Upper lobe of left lung (tissue), 6 donors: ENCODE measurements around the gene MRPL52. TPM values are rescaled to one million over a fixed set of nuclear protein-coding genes. Genes with fewer than 3 reads are reported as not detected.

ENCODE experiments used
- ATAC-seq, 2 donors: fragments of 200-7000 bp; cut with Tn5 transposase; one replicate each; pipeline ENCODE4 v1.9.1; 2022; ENCODE audit warnings: mild to moderate bottlenecking in 2 of 2, moderate library complexity in 2 of 2; ENCODE audit not compliant: low FRiP score in 2 of 2
- DNase-seq, 2 donors: peaks; one replicate each; pipeline ENCODE4 v3.0.0-alpha.2; 2019 to 2020
- H3K27ac ChIP-seq, 4 donors: fragments of 200-600 bp; sonication (generic); one replicate each; pipeline ENCODE4 v1.5.1; 2016 to 2019
- H3K27me3 ChIP-seq, 4 donors: fragments of 200-600 bp; sonication (generic); one replicate each; pipeline ENCODE4 v1.5.1; 2017 to 2019
- H3K36me3 ChIP-seq, 4 donors: fragments of 200-600 bp; sonication (generic); one replicate each; pipeline ENCODE4 v1.5.1; 2016 to 2019
- H3K4me1 ChIP-seq, 4 donors: fragments of 200-600 bp; sonication (generic); one replicate each; pipeline ENCODE4 v1.5.1; 2018 to 2019
- H3K4me3 ChIP-seq, 4 donors: fragments of 200-600 bp; sonication (generic); one replicate each; pipeline ENCODE4 v1.5.1; 2017 to 2019; ENCODE audit warnings: mild to moderate bottlenecking in 2 of 4, moderate library complexity in 1 of 4
- H3K9me3 ChIP-seq, 4 donors: fragments of 200-600 bp; sonication (generic); one replicate each; pipeline ENCODE4 v1.5.1; 2018 to 2019
- EP300 ChIP-seq, 4 donors: sonication (generic); formaldehyde crosslinking; IDR thresholded peaks; one replicate each; pipeline ENCODE4 v1.5.1; 2017; ENCODE audit warnings: antibody characterized with exemption in 4 of 4, control low read depth in 2 of 4
- POLR2A ChIP-seq, 4 donors: fragments of 450-650 bp; IDR thresholded peaks; one replicate each; pipeline ENCODE4 v1.5.1; 2016 to 2017; ENCODE audit warnings: antibody characterized with exemption in 4 of 4, mild to moderate bottlenecking in 2 of 4
- POLR2AphosphoS5 ChIP-seq, 2 donors: sonication (generic); formaldehyde crosslinking; IDR thresholded peaks; one replicate each; pipeline ENCODE4 v1.5.1; 2017; ENCODE audit warnings: antibody characterized with exemption in 2 of 2
- WGBS, 2 donors: methylation state at CpG; one replicate each; pipeline ENCODE4 v1.1.5; 2017 to 2018; 5-methylcytosine and 5-hydroxymethylcytosine counted together
- total RNA-seq, 6 donors: library from RNA; depleted of rRNA in 4 of 6; stranded (reverse); fragments of >200 nt in 4 of 6; gene quantifications; one replicate each; pipeline versions ENCODE4 v1.1.0 to v1.2.1, GENCODE V29; 2016 to 2021
- TF ChIP-seq, protein P1 (sequence below), 6 experiments: fragments of 450-650 bp in 4 of 6; fragments of 200-600 bp in 2 of 6; sonication (generic) in 2 of 6; IDR thresholded peaks; one replicate each; pipeline ENCODE4 v1.5.1; 2016 to 2019; ENCODE audit warnings: antibody characterized with exemption in 6 of 6
- donor health status: DM: no; HTN: no; CAD: no; lungs with moderate emphysema.
- donor health status: DM: no; HTN: yes; CAD: no; lungs with severe emphysema.

MRPL52 gene
- total RNA-seq, 6 donors from 2014 or later: 9.4 to 88.2 (median 34.1) TPM

DNA sequence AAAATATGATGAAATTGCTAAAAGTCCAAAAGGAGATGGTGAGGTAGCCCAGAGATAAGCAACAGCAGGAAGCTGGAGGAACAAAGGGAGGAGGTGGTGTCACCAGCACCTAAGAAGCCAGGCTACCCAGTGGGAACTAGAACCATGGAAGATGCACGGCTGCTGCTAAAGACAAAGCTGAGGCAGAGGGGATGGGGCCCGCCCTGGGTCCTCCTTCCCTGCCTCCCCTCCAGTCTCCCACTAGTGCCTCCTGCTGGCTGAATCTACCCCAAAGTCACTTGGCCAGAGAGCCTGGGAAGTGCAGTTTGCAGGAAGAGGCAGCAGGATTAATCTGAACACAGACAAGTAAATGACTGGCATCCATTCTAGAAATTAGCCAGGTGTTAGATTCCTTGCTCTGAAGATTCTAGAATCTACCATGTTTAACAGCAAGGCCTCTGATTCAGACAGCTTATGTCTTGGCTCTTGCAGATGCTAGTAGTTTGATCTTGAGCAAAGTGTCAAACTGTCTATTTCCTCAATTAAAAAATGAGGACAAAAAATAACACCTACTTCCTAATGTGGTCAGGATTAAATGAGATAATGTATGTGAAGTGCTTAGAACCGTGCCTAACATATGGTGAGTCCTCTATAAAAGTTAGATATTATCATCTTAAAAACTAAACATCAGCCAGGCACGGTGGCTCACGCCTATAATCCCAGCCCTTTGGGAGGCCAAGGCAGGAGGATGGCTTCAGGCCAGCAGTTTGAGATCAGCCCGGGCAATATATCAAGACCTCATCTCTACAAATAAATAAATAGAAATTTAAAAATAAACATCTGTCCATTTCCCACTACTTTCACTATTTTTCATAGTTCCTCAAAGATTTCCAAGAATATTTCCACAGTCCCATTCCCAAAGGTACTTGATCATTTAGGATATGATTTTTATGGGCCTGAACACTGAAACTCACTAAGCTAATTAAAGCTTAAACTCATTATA lies 36.0 kb downstream of the MRPL52 start:
- Histone ChIP-seq H3K4me3 (no peak overlapping the region), H3K9me3 (no peaks in the 10 kb centered on the region), H3K27ac (no peak overlapping the region), H3K36me3 (no peaks in the 10 kb centered on the region), H3K27me3 (no peaks in the 10 kb centered on the region), H3K4me1 (peaks cover 8 to 11% (median 8%) of the 10 kb centered on the region in 4 donors)
- DNase-seq: no peak
- WGBS, 2 donors: 58 to 60% methylated on average over 6 of the region's 6 CpGs
- ATAC-seq: no peak
- TF ChIP-seq EP300 (IDR thresholded peaks at IDR 0.05): no peak
- no peak for TF ChIP-seq POLR2AphosphoS5 (IDR thresholded peaks at IDR 0.05)
- TF ChIP-seq, protein P1, sequence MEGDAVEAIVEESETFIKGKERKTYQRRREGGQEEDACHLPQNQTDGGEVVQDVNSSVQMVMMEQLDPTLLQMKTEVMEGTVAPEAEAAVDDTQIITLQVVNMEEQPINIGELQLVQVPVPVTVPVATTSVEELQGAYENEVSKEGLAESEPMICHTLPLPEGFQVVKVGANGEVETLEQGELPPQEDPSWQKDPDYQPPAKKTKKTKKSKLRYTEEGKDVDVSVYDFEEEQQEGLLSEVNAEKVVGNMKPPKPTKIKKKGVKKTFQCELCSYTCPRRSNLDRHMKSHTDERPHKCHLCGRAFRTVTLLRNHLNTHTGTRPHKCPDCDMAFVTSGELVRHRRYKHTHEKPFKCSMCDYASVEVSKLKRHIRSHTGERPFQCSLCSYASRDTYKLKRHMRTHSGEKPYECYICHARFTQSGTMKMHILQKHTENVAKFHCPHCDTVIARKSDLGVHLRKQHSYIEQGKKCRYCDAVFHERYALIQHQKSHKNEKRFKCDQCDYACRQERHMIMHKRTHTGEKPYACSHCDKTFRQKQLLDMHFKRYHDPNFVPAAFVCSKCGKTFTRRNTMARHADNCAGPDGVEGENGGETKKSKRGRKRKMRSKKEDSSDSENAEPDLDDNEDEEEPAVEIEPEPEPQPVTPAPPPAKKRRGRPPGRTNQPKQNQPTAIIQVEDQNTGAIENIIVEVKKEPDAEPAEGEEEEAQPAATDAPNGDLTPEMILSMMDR (IDR thresholded peaks at IDR 0.05): no peak

- Histone ChIP-seq H3K4me1 (peaks cover 11 to 14% (median 13%) of the 10 kb centered on the region in 4 donors), H3K4me3 (no peak overlapping the region), H3K27ac (no peak overlapping the region), H3K9me3 (no peaks in the 10 kb centered on the region), H3K36me3 (no peaks in the 10 kb centered on the region), H3K27me3 (no peaks in the 10 kb centered on the region)
- no peak for DNase-seq
- 99 to 100% methylated on average over 5 of the region's 5 CpGs for WGBS, 2 donors
- TF ChIP-seq POLR2A (IDR thresholded peaks at IDR 0.05) (no peak), EP300 (IDR thresholded peaks at IDR 0.05) (no peak), POLR2AphosphoS5 (IDR thresholded peaks at IDR 0.05) (no peak)
- TF ChIP-seq, protein P1 (IDR thresholded peaks at IDR 0.05): no peak
- no peak for ATAC-seq
These were observed 37.2 kb downstream of the MRPL52 start for GRCh38 chr14:22866874-22867273.

DNA sequence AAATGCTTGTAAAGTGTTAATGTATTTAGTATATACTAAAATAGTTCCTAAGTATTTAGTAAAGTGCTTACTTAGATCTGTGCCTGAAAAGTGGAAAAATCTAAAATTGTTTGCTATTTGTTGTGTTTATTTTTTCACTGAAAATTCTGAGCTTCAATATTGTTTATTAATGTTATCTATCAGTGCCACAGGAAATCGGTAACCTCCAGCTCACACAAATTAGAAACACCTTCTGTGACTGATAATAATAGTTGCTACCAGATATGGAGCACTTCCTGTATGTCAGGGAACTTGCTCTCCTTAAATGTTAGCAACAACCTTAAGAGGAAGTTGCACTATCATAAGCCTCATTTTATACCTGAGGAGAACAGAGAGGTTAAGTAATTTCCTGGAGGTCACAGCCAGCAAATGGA lies 41.1 kb downstream of the MRPL52 start:
- WGBS, 2 donors: 3 to 9% methylated on average over 1 of the region's 1 CpG

GRCh38 chr14:22871224-22872032 lies 41.7 kb downstream of the MRPL52 start, which contains the start of gene LRP10:
LRP10 (plus strand) TSS chr14:22871740; CDS start chr14:22872304, 564 bp downstream.
- peaks cover 22 to 37% (median 26%) of the 10 kb centered on the region in 4 donors for H3K4me1 ChIP-seq
- TF ChIP-seq, protein P1 (IDR thresholded peaks at IDR 0.05): peak in 2 of 6 experiments; percentile 17 to 24
- TF ChIP-seq EP300 (IDR thresholded peaks at IDR 0.05) (peak in 1 of 4 donors; percentile 38), POLR2AphosphoS5 (IDR thresholded peaks at IDR 0.05) (peak; percentile 78 to 89), POLR2A (IDR thresholded peaks at IDR 0.05) (peak; percentile 19 to 92 (median 72))
- no peaks in the 10 kb centered on the region for H3K27me3 ChIP-seq
- H3K9me3 ChIP-seq: no peaks in the 10 kb centered on the region
- peaks cover 23 to 34% (median 32%) of the 10 kb centered on the region in 4 donors for H3K36me3 ChIP-seq
- 0% methylated on average over 20 to 28 of the region's 50 CpGs for WGBS, 2 donors
- H3K4me3 ChIP-seq: peak within 1 kb of the TSS; percentile 75 to 89 (median 86)
- H3K27ac ChIP-seq: peak within 1 kb of the TSS; percentile 98 to 100 (median 99)
- peak; percentile 95 to 97 for DNase-seq
- peak; percentile 96 to 97 for ATAC-seq

More for the DNA sequence above, 41.1 kb downstream of the MRPL52 start:
- H3K4me1 ChIP-seq: peaks cover 22 to 32% (median 26%) of the 10 kb centered on the region in 4 donors
- TF ChIP-seq POLR2A (IDR thresholded peaks at IDR 0.05) (no peak), EP300 (IDR thresholded peaks at IDR 0.05) (peak in 1 of 4 donors; percentile 24)
- peak overlapping the region in 3 of 4 donors; percentile 75 to 89 (median 87) for H3K4me3 ChIP-seq
- H3K9me3 ChIP-seq: no peaks in the 10 kb centered on the region
- no peak for DNase-seq
- peak in 1 of 2 donors; percentile 21 for ATAC-seq
- H3K36me3 ChIP-seq: peaks cover 17 to 28% (median 26%) of the 10 kb centered on the region in 4 donors
- H3K27me3 ChIP-seq: no peaks in the 10 kb centered on the region
- H3K27ac ChIP-seq: peak overlapping the region; percentile 98 to 100 (median 99)
